SK-MEL-5 (cell line): ENCODE data around the gene ARAP3. TPM values are rescaled to one million over a fixed set of nuclear protein-coding genes. Genes with fewer than 3 reads are reported as not detected.
"Not testable (repeated sequence)": the region's sequence is repeated elsewhere in the genome, so short reads cannot be mapped to it uniquely, and the experiment has no call there.

Experiments
- DNase-seq: peaks from one replicate; pipeline ENCODE4 v3.0.0-alpha.2; 2016; ENCODE audit warnings: low read depth, low spot score
- in situ Hi-C: cut with HindIII; loops from 2 replicates; pipeline ENCODE4 v1.10.0; 2016; ENCODE audit warnings: low sequenced_read_pairs, high pct_unique_total_duplicates, low pct_unique_long_range_greater_than_20kb
- polyA plus RNA-seq, 2 experiments: library from polyadenylated mRNA; depleted of rRNA; stranded (reverse); fragments of >200 nt; gene quantifications; 2 replicates each; pipeline ENCODE4 v1.2.3, GENCODE V29; 2015
- total RNA-seq: library from RNA; depleted of rRNA; stranded (reverse); fragments of >200 nt; shearing (Covaris generic); gene quantifications from 2 replicates; pipeline ENCODE4 v1.2.3, GENCODE V29; 2014; rRNA removed

The ARAP3 gene, protein sequence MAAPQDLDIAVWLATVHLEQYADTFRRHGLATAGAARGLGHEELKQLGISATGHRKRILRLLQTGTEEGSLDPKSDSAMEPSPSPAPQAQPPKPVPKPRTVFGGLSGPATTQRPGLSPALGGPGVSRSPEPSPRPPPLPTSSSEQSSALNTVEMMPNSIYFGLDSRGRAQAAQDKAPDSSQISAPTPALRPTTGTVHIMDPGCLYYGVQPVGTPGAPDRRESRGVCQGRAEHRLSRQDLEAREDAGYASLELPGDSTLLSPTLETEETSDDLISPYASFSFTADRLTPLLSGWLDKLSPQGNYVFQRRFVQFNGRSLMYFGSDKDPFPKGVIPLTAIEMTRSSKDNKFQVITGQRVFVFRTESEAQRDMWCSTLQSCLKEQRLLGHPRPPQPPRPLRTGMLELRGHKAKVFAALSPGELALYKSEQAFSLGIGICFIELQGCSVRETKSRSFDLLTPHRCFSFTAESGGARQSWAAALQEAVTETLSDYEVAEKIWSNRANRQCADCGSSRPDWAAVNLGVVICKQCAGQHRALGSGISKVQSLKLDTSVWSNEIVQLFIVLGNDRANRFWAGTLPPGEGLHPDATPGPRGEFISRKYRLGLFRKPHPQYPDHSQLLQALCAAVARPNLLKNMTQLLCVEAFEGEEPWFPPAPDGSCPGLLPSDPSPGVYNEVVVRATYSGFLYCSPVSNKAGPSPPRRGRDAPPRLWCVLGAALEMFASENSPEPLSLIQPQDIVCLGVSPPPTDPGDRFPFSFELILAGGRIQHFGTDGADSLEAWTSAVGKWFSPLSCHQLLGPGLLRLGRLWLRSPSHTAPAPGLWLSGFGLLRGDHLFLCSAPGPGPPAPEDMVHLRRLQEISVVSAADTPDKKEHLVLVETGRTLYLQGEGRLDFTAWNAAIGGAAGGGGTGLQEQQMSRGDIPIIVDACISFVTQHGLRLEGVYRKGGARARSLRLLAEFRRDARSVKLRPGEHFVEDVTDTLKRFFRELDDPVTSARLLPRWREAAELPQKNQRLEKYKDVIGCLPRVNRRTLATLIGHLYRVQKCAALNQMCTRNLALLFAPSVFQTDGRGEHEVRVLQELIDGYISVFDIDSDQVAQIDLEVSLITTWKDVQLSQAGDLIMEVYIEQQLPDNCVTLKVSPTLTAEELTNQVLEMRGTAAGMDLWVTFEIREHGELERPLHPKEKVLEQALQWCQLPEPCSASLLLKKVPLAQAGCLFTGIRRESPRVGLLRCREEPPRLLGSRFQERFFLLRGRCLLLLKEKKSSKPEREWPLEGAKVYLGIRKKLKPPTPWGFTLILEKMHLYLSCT (N-terminal part only)
- total RNA-seq = 0.48 and 1.0 TPM in 2 replicates
- 0.82 and 1.0 TPM in 2 replicates for polyA plus RNA-seq (2015; cell fraction: cytosol; rRNA removed)
- polyA plus RNA-seq (2015; cell fraction: nucleus; rRNA removed) = 2.7 and 4.1 TPM in 2 replicates

DNA sequence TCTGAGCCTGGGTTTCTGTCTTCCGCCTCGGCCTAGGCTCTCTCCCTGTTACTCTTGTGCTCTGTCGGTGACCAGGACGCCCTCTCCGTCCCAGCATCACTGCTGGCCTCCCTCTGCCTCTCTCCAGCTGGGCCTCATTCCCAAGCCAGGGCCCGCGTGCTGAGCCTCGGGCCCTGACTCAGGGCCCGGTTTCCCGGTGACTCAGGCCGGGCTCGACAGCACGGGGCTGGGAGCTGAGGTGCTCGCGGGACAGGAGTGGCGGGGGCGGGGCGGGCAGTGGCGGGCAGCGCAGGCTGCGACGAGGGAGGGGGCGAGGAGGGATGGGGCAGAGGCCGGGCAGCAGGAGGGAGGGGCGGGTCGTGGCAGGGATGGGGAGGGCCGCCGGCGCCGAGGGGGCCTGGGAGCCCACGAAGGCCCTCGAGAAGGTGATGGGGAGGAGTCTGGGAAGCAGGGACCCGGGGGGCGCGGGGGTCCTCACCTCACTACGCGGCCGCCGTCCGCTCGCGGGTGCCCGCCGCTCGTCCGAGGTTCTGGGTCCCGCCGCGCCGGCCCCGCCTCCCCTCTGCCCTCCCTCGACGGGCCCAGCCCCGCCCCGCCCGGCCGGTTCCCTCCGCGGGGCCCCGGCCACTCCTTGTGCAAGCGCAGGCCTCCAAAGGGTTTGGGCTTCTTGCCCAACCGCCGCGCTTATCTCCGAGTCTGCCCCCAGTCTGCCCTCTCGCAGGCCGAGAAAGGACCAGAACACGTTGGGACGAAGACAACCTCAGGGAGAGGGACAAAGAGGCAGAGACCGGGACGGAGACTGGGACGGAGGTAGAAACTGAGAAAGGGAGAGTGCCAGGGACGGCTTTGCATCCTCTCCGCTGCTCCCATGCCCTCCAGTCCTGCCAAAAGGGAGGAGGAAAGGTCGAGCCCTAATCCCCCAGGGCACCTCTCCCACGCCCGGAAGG lies at the start of gene ARAP3:
Gene ARAP3, minus strand, starts transcription at position 536 of the 947 bp plus-strand sequence. CDS start 1,744 bp downstream, outside the sequence.
- in situ Hi-C loops = no loop called here
- DNase-seq = peak; percentile 29

GRCh38 chr5:141729387-141730006 lies 47.5 kb upstream of the ARAP3 start:
- DNase-seq = no peak
- in situ Hi-C loops = no loop called here

DNA sequence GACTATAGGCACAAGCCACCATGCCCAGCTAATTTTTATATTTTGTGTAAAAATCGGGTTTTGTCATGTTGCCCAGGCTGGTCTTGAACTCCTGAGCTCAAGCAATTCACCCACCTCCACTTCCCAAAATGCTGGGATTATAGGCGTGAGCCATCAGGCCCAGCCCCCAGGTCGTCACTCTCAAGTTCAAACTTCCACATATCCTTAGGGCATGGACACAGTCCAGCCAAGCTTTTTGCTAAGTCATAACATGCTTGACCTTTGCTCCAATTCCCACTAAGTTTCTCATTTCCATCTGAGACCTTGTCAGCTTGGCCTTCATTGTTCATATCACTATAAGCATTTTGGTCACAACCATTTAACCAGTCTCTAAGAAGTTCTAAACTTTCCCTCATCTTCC lies 43.9 kb upstream of the ARAP3 start:
- in situ Hi-C loops = no loop called here
- DNase-seq = no peak

DNA sequence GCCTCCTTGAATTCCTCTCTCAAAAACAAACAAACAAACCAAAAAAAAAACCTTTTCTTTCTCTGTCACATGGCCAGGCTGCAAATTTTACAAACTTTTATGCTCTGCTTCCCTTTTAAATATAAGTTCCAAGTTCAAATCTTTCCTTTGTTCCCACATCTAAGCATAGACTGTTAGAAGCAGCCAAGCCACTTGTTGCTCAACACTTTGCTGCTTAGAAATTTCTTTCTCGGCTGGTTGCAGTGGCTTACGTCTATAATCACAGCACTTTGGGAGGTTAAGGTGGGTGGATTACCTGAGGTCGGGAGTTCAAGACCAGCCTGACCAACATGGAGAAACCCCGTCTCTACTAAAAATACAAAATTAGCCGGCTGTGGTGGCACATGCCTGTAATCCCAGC lies 43.1 kb upstream of the ARAP3 start:
- in situ Hi-C loops, DNase-seq: not testable (repeated sequence)

- in situ Hi-C loops = no loop called here
- DNase-seq = no peak
Observed at GRCh38 chr5:141722266-141722665, 40.2 kb upstream of the ARAP3 start.

- no peak for DNase-seq
- in situ Hi-C loops = no loop called here
Observed at GRCh38 chr5:141717043-141717442, 35.0 kb upstream of the ARAP3 start.

DNA sequence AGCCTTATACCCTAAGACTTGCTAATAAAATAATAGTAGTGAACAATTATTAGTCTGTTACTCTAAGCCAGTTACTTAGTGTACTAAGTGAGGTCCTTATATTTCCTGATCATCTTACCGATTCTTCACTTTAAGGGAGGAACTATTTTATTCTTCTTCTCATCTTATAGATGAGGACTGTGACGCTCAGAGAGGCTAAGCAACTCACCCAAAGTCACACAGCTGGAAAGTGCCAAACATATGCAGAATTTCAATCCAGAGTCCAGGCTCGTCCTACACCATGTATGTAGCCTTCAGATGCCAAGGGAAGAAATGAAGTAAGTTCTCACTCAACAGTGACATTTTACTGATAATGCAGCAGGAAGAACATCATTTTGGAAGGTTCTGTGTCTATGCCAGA lies 34.4 kb upstream of the ARAP3 start:
- no peak for DNase-seq
- in situ Hi-C loops = no loop called here

DNA sequence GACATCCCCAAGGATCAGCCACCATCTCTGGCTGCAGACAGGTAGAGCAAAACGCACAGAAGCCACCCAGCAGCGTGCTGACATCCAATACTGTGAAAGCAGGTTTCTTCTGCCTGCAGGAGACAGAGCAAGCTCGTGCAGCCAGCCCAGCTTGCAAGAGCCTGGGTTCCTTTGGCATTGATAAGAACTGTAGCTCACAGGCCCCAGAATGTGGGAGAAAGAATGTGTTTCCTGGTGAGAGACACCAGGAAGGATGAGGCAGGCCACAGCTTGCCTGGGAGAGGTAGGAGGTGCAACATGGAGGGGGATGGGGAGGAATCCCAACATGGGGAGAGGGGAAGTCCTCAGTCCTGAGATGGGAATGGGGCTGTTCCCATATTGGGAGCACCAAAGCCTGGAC lies 34.0 kb upstream of the ARAP3 start:
- no peak for DNase-seq
- in situ Hi-C loops = no loop called here

DNA sequence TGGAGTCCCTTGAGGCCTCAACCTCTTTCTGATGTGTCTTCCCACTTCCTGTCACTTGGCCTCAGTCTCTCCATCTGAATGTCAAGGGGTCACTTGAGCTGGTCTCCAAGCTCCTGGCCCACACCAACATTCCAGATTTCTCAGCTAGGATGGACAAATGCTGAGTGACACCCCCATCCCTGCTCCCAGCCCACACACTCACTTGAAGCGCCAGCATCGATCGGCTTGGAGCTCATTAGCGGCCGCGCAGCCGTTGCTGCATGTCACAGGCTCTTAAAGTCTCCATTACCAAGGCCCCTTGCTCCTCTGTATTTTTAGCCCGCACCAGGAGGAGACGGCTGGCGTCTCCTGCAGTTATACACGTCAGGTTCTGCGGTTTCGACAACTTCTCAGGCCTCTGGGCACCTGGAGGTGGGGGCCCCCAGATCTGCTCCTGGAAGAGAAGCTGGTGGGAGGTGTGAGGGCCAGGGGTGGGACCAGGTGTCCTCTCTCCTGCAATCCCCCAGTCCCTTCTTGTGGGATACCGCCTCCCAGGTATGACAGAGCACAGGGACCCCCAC lies 33.4 kb upstream of the ARAP3 start:
- DNase-seq = no peak
- in situ Hi-C loops = no loop called here

DNA sequence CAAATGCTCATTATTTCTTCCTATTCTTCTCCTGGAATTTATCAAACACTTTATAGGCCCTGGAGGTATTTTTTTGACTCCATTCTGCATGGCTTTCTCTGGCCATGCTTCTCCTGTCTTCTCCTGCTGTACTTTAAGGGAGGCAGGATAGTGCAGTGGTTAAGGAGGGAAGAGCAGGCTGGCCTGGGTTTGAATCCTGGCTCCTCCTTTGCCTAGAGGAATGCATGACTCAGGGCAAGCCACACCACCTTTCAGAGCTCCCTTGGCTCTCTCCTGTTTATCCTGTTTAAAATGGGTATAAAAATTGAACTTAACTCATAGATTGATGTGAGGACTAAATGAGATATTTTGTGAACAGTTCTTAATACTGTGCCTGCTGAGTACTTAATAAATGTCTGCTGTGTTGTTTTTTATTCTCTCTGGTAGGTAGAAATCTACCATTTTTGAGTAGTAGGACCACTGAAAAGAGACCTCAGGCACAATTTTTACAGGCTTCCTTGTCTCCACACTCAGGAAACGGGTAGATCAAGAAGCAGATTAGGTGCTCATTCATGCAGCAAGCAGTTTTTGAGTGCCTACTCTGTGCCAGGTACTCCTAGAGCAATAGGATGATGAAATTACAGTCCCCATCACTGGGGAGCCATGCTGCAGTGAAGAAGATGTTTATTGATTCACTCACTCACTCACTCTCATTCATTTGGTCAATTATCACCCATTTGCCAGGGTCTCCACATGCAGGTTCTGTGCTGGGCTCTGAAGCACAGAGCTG lies 32.7 kb upstream of the ARAP3 start:
- no peak for DNase-seq
- in situ Hi-C loops = no loop called here

GRCh38 chr5:141713616-141714309 lies 31.7 kb upstream of the ARAP3 start:
- DNase-seq = no peak
- in situ Hi-C loops = no loop called here

GRCh38 chr5:141711687-141712086 lies 29.7 kb upstream of the ARAP3 start:
- no peak for DNase-seq
- in situ Hi-C loops = no loop called here

DNA sequence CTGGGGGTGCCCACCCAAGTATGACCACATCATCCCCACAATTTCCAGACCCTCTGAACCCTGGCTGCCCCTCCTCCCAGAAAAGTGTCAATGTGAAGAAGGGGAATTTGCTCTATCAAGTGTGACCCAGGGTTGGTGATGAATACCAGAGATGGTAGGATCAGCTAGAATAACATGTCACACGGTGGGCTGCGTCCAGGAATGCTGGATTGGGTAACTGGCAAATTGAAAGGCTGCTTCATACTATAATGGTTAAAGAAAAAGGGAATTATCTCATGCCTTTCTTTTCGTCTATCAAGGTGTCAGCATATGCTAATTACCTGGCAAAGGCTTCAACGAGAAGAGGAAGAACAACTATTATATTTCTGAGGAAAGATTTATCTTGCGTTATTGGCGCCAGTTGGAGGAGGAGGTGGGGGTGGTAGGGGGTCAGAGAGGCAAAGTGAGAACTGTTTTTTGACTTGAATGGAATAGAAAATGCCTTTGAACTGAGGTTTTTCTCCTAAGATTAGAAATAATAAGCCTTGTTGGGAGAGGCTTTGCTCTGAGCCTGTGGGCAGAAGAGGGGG lies 27.8 kb upstream of the ARAP3 start:
- DNase-seq = no peak
- in situ Hi-C loops = no loop called here

DNA sequence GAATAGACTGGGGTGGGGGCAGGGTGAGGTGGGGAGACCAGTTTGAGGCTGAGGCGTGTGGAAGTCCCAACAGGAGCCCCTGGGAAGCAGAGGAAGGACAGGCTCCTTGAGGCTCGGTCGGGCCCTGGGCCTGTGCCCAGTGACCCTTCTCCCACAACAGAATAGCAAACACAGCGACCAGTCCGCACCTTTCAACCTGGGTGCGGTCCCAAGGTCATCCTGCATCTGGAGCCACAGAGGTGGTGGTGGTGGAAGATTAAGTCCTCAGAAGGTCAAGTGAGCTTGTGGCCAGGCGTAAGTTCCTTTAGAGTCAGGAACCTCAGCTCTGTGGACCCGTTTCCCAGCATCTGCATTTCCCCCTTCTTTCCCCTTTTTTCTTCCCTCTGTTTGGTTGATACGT lies 26.0 kb upstream of the ARAP3 start:
- in situ Hi-C loops = no loop called here

More for the DNA sequence above, 26.0 kb upstream of the ARAP3 start:
- DNase-seq = no peak
